Vagina (tissue), 2 donors: ENCODE measurements around the gene NTN4. TPM values are rescaled to one million over a fixed set of nuclear protein-coding genes. Genes with fewer than 3 reads are reported as not detected.
"Not testable (repeated sequence)": the region's sequence is repeated elsewhere in the genome, so short reads cannot be mapped to it uniquely, and the experiment has no call there.

Source experiments
- DNase-seq, 2 donors: peaks; one replicate each; pipeline ENCODE4 v3.0.0-alpha.2; 2017; ENCODE audit errors: extremely low spot score in 2 of 2
- H3K27ac ChIP-seq: fragments of 200-600 bp; sonication (generic); one replicate; pipeline ENCODE4 v1.5.1; 2019
- H3K27me3 ChIP-seq: fragments of 200-600 bp; sonication (generic); one replicate; pipeline ENCODE4 v1.5.1; 2019
- H3K36me3 ChIP-seq, 2 donors: fragments of 200-600 bp; sonication (generic); one replicate each; pipeline ENCODE4 v1.5.1; 2017 to 2019
- H3K4me1 ChIP-seq: fragments of 200-600 bp; sonication (generic); one replicate; pipeline ENCODE4 v1.5.1; 2019
- H3K4me3 ChIP-seq, 2 donors: fragments of 200-600 bp; sonication (generic); 1 replicate in 1 of 2; 2 replicates in 1 of 2; pipeline ENCODE4 v1.5.1; 2016 to 2019
- H3K9me3 ChIP-seq: fragments of 200-600 bp; sonication (generic); one replicate; pipeline ENCODE4 v1.5.1; 2019
- POLR2A ChIP-seq, 2 donors: fragments of 450-650 bp; IDR thresholded peaks; one replicate each; pipeline ENCODE4 v1.6.1; 2017; ENCODE audit warnings: antibody characterized with exemption in 2 of 2, mild to moderate bottlenecking in 2 of 2, moderate library complexity in 2 of 2
- POLR2AphosphoS5 ChIP-seq, 2 donors: sonication (generic); formaldehyde crosslinking; IDR thresholded peaks; one replicate each; pipeline ENCODE4 v1.9.0; 2017; ENCODE audit warnings: antibody characterized with exemption in 2 of 2, mild to moderate bottlenecking in 2 of 2, low read depth in 1 of 2; ENCODE audit not compliant: insufficient read depth in 1 of 2
- intact Hi-C: fragments of 100-400 bp; cut with DNase I; formaldehyde crosslinking; loops from one replicate; pipeline ENCODE4 v1.15.1; 2023
- total RNA-seq: library from RNA; depleted of rRNA; stranded (reverse); fragments of >200 nt; gene quantifications from one replicate; pipeline ENCODE4 v1.2.3, GENCODE V29; 2016
- TF ChIP-seq, protein P1 (sequence below), 3 experiments: fragments of 450-650 bp in 2 of 3; fragments of 200-600 bp in 1 of 3; sonication (generic) in 1 of 3; IDR thresholded peaks; one replicate each; pipeline ENCODE4 v1.5.1; 2017 to 2019; ENCODE audit warnings: antibody characterized with exemption in 3 of 3, mild to moderate bottlenecking in 2 of 3, moderate library complexity in 2 of 3

Gene NTN4
- total RNA-seq, 1 donor from 2014 or later, result 21.9 TPM

DNA sequence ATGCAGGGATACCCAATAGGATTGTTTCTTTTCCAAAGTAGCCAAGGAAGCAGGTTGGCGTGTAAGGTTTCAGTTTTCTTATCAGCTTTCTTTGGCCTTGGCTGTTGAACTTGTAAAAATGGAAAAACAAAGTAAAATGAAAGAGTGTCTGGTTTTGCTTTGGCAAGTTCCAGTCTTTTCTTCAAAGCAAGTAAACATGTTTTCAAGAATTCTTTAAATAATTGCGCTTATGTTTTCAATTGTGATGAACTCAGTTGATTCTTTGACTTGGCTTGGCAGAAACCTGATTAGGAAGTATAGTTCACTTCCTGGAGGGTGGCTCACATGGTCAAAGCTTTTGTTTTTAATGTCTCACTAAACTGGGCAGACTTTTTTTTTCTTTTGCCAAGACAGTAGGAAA is 127.0 kb downstream of the NTN4 start:
- Histone ChIP-seq H3K36me3 (no peaks in the 10 kb centered on the region), H3K27ac (no peak overlapping the region), H3K4me1 (peaks cover 10% of the 10 kb centered on the region), H3K4me3 (no peak overlapping the region), H3K27me3 (no peaks in the 10 kb centered on the region), H3K9me3 (no peaks in the 10 kb centered on the region)
- intact Hi-C loops, result no loop called here
- TF ChIP-seq POLR2AphosphoS5 (IDR thresholded peaks at IDR 0.05; ENCODE audit: insufficient read depth in 1 of 2, low read depth in 1 of 2) (peak in 1 of 2 donors; percentile 79), POLR2A (IDR thresholded peaks at IDR 0.05) (no peak)
- TF ChIP-seq, protein P1, sequence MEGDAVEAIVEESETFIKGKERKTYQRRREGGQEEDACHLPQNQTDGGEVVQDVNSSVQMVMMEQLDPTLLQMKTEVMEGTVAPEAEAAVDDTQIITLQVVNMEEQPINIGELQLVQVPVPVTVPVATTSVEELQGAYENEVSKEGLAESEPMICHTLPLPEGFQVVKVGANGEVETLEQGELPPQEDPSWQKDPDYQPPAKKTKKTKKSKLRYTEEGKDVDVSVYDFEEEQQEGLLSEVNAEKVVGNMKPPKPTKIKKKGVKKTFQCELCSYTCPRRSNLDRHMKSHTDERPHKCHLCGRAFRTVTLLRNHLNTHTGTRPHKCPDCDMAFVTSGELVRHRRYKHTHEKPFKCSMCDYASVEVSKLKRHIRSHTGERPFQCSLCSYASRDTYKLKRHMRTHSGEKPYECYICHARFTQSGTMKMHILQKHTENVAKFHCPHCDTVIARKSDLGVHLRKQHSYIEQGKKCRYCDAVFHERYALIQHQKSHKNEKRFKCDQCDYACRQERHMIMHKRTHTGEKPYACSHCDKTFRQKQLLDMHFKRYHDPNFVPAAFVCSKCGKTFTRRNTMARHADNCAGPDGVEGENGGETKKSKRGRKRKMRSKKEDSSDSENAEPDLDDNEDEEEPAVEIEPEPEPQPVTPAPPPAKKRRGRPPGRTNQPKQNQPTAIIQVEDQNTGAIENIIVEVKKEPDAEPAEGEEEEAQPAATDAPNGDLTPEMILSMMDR (IDR thresholded peaks at IDR 0.05), result no peak
- no peak for DNase-seq

DNA sequence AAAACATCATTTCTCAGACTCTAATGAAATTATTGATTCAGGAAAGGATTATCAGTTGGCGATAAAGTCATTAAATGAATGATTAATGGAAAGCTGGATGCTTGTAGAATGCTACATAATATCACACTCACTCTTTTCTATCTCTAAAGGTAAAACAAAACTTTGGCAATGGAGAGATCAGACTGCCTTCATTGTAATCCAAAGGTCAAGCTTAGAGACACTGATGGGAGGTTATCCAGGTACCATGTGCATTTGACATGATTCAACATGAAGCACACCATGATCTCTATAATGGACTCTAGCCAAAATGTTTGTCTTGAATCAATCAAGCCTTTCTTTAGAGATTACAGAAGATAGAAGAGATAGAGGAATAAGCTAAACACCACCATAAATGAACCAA is 129.2 kb downstream of the NTN4 start:
- no peaks in the 10 kb centered on the region for H3K27me3 ChIP-seq
- peaks cover 10% of the 10 kb centered on the region for H3K4me1 ChIP-seq
- H3K36me3 ChIP-seq, result no peaks in the 10 kb centered on the region
- no peak for DNase-seq
- intact Hi-C loops, result no loop called here
- no peak overlapping the region for H3K4me3 ChIP-seq
- H3K9me3 ChIP-seq, result no peaks in the 10 kb centered on the region
- TF ChIP-seq POLR2AphosphoS5 (IDR thresholded peaks at IDR 0.05; ENCODE audit: insufficient read depth in 1 of 2, low read depth in 1 of 2) (no peak), POLR2A (IDR thresholded peaks at IDR 0.05) (no peak)
- TF ChIP-seq, protein P1 (IDR thresholded peaks at IDR 0.05), result no peak
- H3K27ac ChIP-seq, result no peak overlapping the region

DNA sequence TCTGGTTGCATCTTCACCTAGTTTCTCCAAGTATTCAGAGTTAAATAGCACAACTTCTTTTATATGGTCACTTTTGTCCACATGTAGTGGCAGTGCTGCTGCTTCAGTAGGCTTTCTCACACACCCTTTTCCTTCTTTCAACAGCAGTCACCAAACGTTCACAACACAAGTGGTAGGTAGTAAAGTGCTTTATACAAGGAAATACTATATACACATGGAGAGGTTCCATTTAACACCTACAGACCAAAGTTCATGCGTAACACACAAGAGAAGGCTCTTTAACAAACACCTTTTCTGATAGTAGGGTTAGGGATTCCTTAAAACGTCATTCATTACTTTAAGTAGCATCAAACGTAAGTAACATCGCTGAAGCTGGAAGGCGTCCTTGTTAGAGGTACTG is 132.2 kb downstream of the NTN4 start:
- TF ChIP-seq POLR2A (IDR thresholded peaks at IDR 0.05) (no peak), POLR2AphosphoS5 (IDR thresholded peaks at IDR 0.05; ENCODE audit: insufficient read depth in 1 of 2, low read depth in 1 of 2) (no peak)
- TF ChIP-seq, protein P1 (IDR thresholded peaks at IDR 0.05), result no peak
- H3K36me3 ChIP-seq, result no peaks in the 10 kb centered on the region
- intact Hi-C loops, result no loop called here
- H3K4me3 ChIP-seq, result no peak overlapping the region
- no peak overlapping the region for H3K27ac ChIP-seq
- H3K4me1 ChIP-seq, result peaks cover 3% of the 10 kb centered on the region
- no peak for DNase-seq
- no peaks in the 10 kb centered on the region for H3K9me3 ChIP-seq
- H3K27me3 ChIP-seq, result no peaks in the 10 kb centered on the region

DNA sequence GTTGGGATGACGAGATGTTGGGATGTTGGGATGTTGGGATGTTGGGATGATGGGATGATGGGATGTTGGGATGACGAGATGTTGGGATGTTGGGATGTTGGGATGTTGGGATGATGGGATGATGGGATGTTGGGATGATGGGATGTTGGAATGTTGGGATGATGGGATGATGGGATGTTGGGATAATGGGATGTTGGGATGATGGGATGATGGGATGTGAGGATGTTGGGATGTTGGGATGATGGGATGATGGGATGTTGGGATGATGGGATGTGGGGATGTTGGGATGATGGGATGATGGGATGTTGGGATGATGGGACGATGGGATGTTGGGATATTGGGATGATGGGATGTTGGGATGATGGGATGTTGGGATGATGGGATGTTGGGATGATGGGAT is 135.9 kb downstream of the NTN4 start:
- H3K27me3 ChIP-seq, H3K27ac ChIP-seq, H3K4me1 ChIP-seq, H3K4me3 ChIP-seq, DNase-seq, H3K9me3 ChIP-seq, H3K36me3 ChIP-seq, intact Hi-C loops: not testable (repeated sequence)

DNA sequence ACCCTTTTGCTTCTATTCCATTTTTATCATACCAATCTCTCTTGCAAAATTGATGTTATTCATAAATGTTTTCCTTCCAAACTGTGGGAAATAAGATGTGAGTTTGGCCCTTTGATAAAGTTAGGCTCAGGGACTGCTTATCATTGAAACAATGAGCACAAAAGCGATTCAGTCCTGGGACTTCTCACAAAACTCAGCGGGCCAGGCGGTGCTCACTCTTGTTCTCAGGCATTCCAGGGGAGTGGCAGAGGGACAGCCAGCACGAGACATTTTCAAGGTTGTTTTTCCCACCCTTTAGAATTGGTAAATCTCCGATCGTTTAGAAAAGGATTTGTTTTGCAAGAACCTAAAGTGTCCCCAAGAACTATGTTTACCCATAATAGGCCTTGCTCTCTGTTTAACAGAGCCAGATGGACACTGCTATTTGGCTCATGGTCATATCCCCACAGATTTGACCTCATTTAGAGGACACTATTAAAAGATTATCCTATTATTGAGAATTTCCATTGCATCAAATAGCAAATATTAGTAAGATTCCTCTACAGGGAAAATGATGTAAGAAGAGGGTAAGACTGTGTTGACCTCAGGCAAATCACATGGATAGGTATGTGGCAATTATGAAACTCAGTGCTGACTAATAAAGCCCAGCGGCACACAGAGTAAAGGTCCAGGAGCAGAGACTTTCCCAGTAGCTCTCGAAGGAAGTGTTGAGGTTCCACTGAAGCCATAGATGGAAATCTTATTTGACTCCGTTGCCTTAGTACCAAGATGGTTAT is 136.6 kb downstream of the NTN4 start:
- no peak overlapping the region for H3K4me3 ChIP-seq
- no peaks in the 10 kb centered on the region for H3K27me3 ChIP-seq
- no peak for DNase-seq
- H3K27ac ChIP-seq, result no peak overlapping the region
- no peaks in the 10 kb centered on the region for H3K9me3 ChIP-seq
- TF ChIP-seq POLR2AphosphoS5 (IDR thresholded peaks at IDR 0.05; ENCODE audit: insufficient read depth in 1 of 2, low read depth in 1 of 2) (peak in 1 of 2 donors; percentile 78), POLR2A (IDR thresholded peaks at IDR 0.05) (no peak)
- TF ChIP-seq, protein P1 (IDR thresholded peaks at IDR 0.05), result no peak
- intact Hi-C loops, result no loop called here
- no peaks in the 10 kb centered on the region for H3K36me3 ChIP-seq
- no peaks in the 10 kb centered on the region for H3K4me1 ChIP-seq
